Immature natural killer cell (primary cell): ENCODE results near the gene MICAL2. TPM values are rescaled to one million over a fixed set of nuclear protein-coding genes. Genes with fewer than 3 reads are reported as not detected.
A peak's percentile ranks its signal among the peaks of the same experiment; 100 is the strongest.

ENCODE experiments used
- DNase-seq, 3 donors: peaks; one replicate each; pipeline ENCODE4 v3.0.0; 2022; ENCODE audit warnings: mixed read lengths in 1 of 3
- H3K27ac Mint-ChIP-seq, 6 donors: one replicate each; pipeline ENCODE4 v1.8.0; 2020; ENCODE audit warnings: mixed read lengths in 6 of 6, mild to moderate bottlenecking in 5 of 6, inconsistent platforms in 4 of 6, moderate library complexity in 3 of 6
- H3K27me3 Mint-ChIP-seq, 3 donors: one replicate each; pipeline ENCODE4 v1.8.0; 2020 to 2021; ENCODE audit warnings: low read depth in 3 of 3, mild to moderate bottlenecking in 3 of 3, mixed read lengths in 3 of 3, moderate library complexity in 3 of 3, inconsistent platforms in 1 of 3
- H3K36me3 Mint-ChIP-seq, 3 donors: one replicate each; pipeline ENCODE4 v1.8.0; 2020; ENCODE audit warnings: mixed read lengths in 3 of 3, inconsistent platforms in 2 of 3, mild to moderate bottlenecking in 2 of 3
- H3K4me1 Mint-ChIP-seq, 2 donors: one replicate each; pipeline ENCODE4 v1.8.0; 2020; ENCODE audit warnings: inconsistent platforms in 2 of 2, mild to moderate bottlenecking in 2 of 2, mixed read lengths in 2 of 2, moderate library complexity in 1 of 2
- H3K4me3 Mint-ChIP-seq, 5 donors: one replicate each; pipeline ENCODE4 v1.8.0; 2020; ENCODE audit warnings: mild to moderate bottlenecking in 5 of 5, mixed read lengths in 5 of 5, inconsistent platforms in 3 of 5, moderate library complexity in 3 of 5
- H3K9me3 Mint-ChIP-seq, 6 donors: one replicate each; pipeline ENCODE4 v1.8.0; 2020; ENCODE audit warnings: mild to moderate bottlenecking in 6 of 6, mixed read lengths in 6 of 6, inconsistent platforms in 4 of 6, moderate library complexity in 3 of 6
- polyA plus RNA-seq, 3 donors: library from polyadenylated mRNA; unstranded; fragments of 300-500 nt; fragmentation: Illumina TruSeq; gene quantifications; one replicate each; pipeline ENCODE4 v1.2.3, GENCODE V29; 2021

The MICAL2 gene
- polyA plus RNA-seq, 3 donors from 2014 or later, result 7.0 to 35.0 (median 10.1) TPM

DNA sequence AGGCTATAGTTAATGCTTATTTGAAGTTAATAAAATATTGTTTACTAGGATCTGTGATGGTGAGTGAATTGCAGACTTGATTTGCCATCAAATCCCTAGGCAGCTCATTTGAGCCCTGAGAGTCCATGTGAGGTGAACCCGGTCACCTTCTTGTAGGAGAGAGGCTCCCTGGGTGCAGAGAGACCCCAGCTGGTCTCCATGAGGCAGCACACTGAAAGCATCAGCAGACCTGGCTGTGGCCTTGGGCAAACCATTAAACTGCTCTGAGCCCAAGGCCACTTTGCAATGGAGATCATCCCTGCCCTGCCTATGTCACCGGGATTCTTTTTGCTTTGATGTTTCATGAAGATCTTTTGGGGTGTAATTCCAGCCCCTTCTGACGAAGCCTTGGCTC is 125.2 kb downstream of the MICAL2 start:
- DNase-seq, result no peak
- H3K4me3 Mint-ChIP-seq, result peak overlapping the region; percentile 67 to 83 (median 79)
- peaks cover 14 to 56% (median 24%) of the 10 kb centered on the region in 3 donors for H3K36me3 Mint-ChIP-seq
- peaks cover 5 to 11% (median 7%) of the 10 kb centered on the region in 3 donors for H3K27me3 Mint-ChIP-seq
- peaks cover 29 to 34% of the 10 kb centered on the region in 2 donors for H3K4me1 Mint-ChIP-seq
- no peaks in the 10 kb centered on the region for H3K9me3 Mint-ChIP-seq
- H3K27ac Mint-ChIP-seq, result peak overlapping the region; percentile 91 to 98 (median 96)

DNA sequence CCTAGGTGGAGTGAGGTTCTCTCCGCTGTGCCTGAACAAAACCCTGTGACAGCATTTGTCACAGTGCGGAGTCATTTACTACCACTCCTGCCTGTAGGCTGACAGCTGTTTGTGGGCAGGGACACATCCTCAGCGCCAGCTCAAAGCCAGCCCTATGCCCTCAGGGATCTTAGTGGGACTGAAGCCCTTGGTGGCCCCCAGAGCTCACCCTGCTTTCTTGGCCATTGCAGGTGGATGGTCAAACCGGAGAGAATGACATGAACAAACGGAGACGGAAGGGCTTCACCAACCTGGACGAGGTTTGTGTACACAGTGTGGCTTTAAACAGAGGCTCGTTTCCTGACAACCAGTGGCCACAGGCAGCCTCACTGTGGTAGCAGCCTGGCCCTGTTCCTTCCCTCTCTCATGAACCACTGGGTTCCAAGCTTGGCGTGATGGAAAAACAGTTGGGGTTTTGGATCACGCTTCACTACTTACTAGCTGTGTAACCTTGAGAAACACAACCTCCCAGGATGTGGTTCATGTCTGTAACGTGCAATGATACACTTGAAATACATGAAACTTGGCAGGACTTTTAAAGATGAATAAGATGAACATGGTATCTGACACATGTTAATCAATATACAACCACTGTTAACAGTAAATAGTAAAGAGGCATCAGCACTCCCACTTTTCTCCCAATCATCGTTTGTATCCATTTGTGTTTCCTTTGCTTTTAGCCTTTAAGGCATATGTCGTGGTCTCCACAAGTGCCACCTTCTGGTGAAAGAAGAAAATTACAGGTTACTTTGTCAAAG is 125.8 kb downstream of the MICAL2 start:
- Mint-ChIP-seq H3K4me1 (peaks cover 26 to 34% of the 10 kb centered on the region in 2 donors), H3K9me3 (no peaks in the 10 kb centered on the region), H3K27ac (peak overlapping the region; percentile 91 to 98 (median 96)), H3K27me3 (peaks cover 5 to 11% (median 7%) of the 10 kb centered on the region in 3 donors), H3K4me3 (peak overlapping the region; percentile 67 to 83 (median 79)), H3K36me3 (peaks cover 12 to 51% (median 22%) of the 10 kb centered on the region in 3 donors)
- DNase-seq, result peak; percentile 85 to 89 (median 89)

DNA sequence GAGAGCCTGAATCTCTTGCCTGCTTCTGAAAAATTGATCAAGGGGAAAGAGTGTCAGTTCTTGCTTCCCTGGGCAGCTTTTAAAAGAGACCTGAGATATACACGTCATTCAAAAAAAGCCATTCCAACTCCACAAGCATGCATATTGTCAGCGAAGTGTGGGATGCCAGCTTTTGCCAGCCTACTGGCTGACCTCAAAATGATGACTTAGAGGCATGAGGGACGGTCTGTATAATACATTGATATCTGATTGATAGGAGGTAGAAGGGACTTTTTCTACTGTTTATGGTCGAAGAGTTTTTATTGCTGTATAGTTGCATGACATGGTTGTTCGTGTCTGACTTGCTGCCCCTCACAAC is 126.3 kb downstream of the MICAL2 start:
- H3K27ac Mint-ChIP-seq, result peak overlapping the region; percentile 91 to 98 (median 96)

DNA sequence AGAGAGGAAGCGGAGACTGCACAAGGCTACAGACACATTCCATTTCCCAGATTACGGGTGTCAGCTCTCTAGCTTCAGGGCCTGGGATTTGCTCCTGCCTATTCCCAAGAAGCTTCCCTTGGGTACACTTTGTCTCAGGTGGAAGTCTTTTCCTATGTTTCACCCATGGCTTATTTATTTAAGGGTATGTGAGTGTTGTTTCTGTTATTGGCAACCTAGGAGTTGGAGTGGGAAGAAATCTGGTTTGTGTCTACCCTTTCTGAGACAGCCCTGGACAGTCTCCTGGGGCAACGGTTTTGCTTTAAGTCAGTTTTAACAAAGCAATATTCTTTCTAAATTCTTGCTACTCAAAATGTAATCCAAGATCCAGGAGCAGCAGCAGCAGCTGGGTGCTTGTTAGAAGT is 127.0 kb downstream of the MICAL2 start:
- Mint-ChIP-seq H3K9me3 (no peaks in the 10 kb centered on the region), H3K4me1 (peaks cover 26 to 34% of the 10 kb centered on the region in 2 donors), H3K27me3 (peaks cover 5 to 11% (median 7%) of the 10 kb centered on the region in 3 donors), H3K4me3 (no peak overlapping the region), H3K27ac (peak overlapping the region in 4 of 6 donors; percentile 91 to 98 (median 94)), H3K36me3 (peaks cover 6 to 43% (median 17%) of the 10 kb centered on the region in 3 donors)
- DNase-seq, result no peak

More for the DNA sequence above, 126.3 kb downstream of the MICAL2 start:
- Mint-ChIP-seq H3K27me3 (peaks cover 5 to 11% (median 7%) of the 10 kb centered on the region in 3 donors), H3K4me3 (peak overlapping the region; percentile 67 to 83 (median 79)), H3K4me1 (peaks cover 26 to 34% of the 10 kb centered on the region in 2 donors), H3K36me3 (peaks cover 11 to 47% (median 21%) of the 10 kb centered on the region in 3 donors), H3K9me3 (no peaks in the 10 kb centered on the region)
- no peak for DNase-seq

DNA sequence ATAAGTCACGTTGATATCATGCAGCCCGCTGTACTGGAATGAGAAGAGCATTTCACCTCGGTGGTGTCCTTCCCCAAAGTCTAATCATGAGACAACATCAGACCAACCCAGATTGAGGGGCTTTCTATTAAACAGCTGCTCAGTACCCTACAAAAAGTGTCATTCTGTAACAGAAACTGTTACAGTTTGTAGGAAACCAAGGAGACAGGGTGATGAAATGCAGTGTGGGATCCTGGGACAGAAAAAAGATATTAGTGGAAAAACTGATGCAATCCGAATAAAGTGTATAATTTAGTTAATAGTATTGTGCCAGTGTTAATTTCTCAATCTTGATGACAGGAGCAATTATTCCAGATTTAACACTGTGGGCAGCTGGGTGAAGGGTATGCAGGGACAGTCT is 128.0 kb downstream of the MICAL2 start:
- Mint-ChIP-seq H3K9me3 (no peaks in the 10 kb centered on the region), H3K27me3 (peaks cover 5 to 11% (median 8%) of the 10 kb centered on the region in 3 donors), H3K4me3 (no peak overlapping the region), H3K27ac (peak overlapping the region in 2 of 6 donors; percentile 53 to 76), H3K36me3 (peaks cover 17 to 43% (median 18%) of the 10 kb centered on the region in 3 donors), H3K4me1 (peaks cover 26 to 32% of the 10 kb centered on the region in 2 donors)
- DNase-seq, result no peak

DNA sequence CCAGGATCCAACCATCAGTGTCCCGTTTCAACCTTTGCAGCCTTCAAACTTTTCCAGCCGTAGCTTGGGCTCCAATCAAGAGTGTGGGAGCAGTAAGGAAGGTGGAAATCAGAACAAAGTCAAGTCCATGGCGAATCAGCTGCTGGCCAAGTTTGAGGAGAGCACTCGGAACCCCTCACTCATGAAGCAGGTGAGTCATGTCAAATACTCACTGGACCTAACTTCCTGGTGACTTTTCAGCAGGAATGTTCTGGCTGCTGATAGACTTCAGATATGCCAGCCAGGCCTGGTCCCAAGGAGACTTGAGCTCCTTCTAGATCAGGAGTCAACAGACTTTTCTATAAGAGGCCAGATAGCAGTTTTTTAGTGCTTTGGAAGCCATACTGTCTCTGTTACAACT is 129.0 kb downstream of the MICAL2 start:
- Mint-ChIP-seq H3K4me3 (no peak overlapping the region), H3K4me1 (peaks cover 25 to 28% of the 10 kb centered on the region in 2 donors), H3K27me3 (peaks cover 6 to 11% (median 11%) of the 10 kb centered on the region in 3 donors), H3K36me3 (peaks cover 24 to 36% (median 25%) of the 10 kb centered on the region in 3 donors), H3K9me3 (no peaks in the 10 kb centered on the region), H3K27ac (peak overlapping the region in 2 of 6 donors; percentile 30 to 53)
- no peak for DNase-seq

DNA sequence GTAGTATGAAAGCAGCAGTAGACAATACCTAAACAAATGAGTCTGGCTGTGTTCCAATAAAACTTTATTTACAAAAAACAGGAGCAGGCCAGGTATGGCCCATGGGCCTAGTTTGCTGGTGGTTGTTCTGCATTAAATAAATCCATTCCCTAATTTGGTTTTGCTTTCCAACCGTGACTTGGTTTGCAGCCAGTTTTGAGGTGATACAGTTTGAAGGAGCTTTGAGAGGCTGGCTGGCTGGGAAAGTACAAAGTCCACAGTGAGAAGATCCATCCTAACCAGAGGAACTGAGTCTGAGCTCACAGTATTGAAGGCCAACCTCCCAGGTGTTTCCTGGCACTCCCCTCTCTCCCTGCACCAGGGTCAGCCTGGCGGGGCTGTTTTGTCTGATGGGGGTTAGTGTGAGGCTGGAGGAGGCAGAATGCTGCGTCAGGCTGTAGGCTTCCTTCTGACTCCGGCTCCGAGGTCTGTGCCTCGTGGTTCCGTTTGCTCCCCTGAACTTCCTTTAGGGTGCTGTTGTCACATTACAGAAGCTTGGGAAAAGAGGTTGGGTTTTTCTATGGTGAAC is 129.5 kb downstream of the MICAL2 start:
- DNase-seq, result no peak
- Mint-ChIP-seq H3K4me3 (no peak overlapping the region), H3K27ac (no peak overlapping the region), H3K27me3 (peaks cover 7 to 11% (median 11%) of the 10 kb centered on the region in 3 donors), H3K36me3 (peaks cover 28 to 31% (median 29%) of the 10 kb centered on the region in 3 donors), H3K9me3 (no peaks in the 10 kb centered on the region), H3K4me1 (peaks cover 20 to 23% of the 10 kb centered on the region in 2 donors)

DNA sequence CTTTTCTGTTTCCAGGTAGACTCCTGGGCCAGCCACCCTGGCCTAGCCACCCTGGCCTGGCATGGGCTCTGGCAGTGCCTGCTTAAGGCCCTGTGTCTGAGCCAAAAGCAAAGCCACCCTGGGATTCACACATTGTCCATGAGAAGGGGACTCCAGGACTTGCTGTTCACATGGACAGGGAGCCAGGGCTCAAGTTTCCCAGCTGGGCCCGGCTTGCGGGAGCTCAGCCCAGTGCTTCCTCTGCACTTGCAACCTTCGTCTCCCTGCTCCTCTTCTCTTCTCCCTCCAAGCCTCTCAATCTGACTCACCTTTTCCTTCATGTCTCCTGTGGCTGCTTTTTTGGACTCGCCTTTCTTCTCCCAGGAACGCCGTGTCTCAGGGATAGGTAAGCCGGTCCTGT is 130.3 kb downstream of the MICAL2 start:
- Mint-ChIP-seq H3K27ac (no peak overlapping the region), H3K4me3 (no peak overlapping the region), H3K36me3 (peaks cover 28 to 31% (median 29%) of the 10 kb centered on the region in 3 donors), H3K4me1 (peaks cover 12 to 15% of the 10 kb centered on the region in 2 donors), H3K9me3 (no peaks in the 10 kb centered on the region), H3K27me3 (peaks cover 7 to 11% (median 8%) of the 10 kb centered on the region in 3 donors)
- DNase-seq, result no peak

DNA sequence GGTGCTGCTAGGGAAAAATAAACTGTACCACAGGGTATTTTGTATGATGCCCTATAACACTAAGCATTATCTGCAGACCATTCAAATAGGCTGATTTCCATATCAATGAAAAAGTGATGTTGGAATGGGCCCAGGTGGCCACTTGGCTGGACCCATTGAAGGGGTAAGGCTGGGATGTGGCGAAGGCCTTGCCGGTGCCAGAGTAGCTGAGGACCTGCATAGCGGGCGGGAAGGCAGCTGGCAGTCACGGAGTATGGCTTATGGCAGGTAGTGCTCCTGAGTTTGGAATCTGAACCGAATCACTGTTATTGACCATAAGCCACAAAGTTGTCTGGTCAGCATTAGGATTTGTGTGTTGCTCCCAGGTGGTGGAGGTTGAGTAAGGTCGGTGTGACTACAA is 131.0 kb downstream of the MICAL2 start:
- peaks cover under 1 to 4% (median 2%) of the 10 kb centered on the region in 3 donors for H3K27me3 Mint-ChIP-seq
- H3K27ac Mint-ChIP-seq, result peak overlapping the region in 2 of 6 donors; percentile 22 to 40
- DNase-seq, result no peak
- H3K9me3 Mint-ChIP-seq, result no peaks in the 10 kb centered on the region
- peaks cover 5 to 8% of the 10 kb centered on the region in 2 donors for H3K4me1 Mint-ChIP-seq
- peaks cover 28 to 31% (median 29%) of the 10 kb centered on the region in 3 donors for H3K36me3 Mint-ChIP-seq
- H3K4me3 Mint-ChIP-seq, result no peak overlapping the region

DNA sequence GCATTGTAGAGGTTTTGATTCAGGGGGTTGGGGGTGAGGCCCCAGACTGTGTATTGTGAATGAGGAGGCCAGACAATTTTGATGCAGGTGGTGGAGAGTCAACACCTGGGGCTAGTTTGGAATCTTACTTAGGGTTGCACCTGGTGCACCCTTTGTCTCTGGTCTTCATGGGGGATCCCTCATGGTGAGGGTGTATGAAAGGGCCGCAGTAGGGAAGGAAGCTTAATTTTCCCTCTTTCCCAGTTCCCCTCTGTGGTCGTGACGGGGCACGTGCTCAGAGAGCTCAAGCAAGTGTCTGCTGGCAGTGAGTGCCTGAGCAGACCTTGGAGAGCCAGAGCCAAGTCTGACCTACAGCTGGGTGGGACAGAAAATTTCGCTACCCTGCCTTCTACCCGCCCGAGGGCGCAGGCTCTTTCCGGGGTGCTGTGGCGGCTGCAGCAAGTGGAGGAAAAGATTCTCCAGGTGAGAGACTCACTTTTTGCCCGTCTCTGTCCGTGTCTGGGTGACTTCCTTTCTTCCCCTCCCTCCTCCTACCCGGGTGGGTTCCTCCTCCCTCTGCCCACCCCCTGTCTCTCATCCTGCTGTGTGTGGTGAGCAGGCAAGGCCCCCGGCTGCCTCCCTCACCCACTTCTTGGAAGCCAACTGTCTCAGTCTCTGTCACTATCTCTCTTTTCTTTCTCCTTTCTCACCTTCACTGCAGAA is 131.7 kb downstream of the MICAL2 start:
- no peak for DNase-seq
- Mint-ChIP-seq H3K4me1 (peaks cover 0 to under 1% of the 10 kb centered on the region in 2 donors), H3K36me3 (peaks cover 28 to 31% (median 28%) of the 10 kb centered on the region in 3 donors), H3K27ac (peak overlapping the region in 2 of 6 donors; percentile 19 to 46), H3K4me3 (peak overlapping the region in 1 of 5 donors; percentile 19), H3K9me3 (no peaks in the 10 kb centered on the region), H3K27me3 (peaks cover 0 to 4% (median 2%) of the 10 kb centered on the region in 3 donors)

DNA sequence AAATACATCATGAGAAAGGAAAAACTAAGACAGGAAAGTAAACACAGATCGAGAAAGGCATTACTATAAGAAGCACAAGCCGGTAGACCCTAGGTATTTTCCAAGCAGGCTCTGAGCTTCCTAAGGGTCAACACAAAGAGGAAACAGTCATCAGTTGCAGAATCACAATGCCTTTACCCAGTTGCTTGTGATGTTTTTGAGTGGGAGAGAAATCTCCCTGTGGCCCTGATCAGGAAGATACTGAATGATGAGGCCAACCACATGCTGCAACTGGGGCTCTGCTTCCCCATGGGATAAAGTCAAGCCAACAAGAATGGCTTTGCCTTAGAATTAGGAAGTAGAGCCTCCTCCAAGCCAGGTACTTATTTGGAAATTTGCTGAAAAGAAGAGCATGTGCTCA is 132.6 kb downstream of the MICAL2 start:
- Mint-ChIP-seq H3K4me1 (no peaks in the 10 kb centered on the region), H3K27ac (peak overlapping the region in 2 of 6 donors; percentile 18 to 60), H3K36me3 (peaks cover 26 to 31% (median 28%) of the 10 kb centered on the region in 3 donors), H3K27me3 (peaks cover 0 to 4% (median 2%) of the 10 kb centered on the region in 3 donors), H3K9me3 (no peaks in the 10 kb centered on the region), H3K4me3 (no peak overlapping the region)
- DNase-seq, result no peak

DNA sequence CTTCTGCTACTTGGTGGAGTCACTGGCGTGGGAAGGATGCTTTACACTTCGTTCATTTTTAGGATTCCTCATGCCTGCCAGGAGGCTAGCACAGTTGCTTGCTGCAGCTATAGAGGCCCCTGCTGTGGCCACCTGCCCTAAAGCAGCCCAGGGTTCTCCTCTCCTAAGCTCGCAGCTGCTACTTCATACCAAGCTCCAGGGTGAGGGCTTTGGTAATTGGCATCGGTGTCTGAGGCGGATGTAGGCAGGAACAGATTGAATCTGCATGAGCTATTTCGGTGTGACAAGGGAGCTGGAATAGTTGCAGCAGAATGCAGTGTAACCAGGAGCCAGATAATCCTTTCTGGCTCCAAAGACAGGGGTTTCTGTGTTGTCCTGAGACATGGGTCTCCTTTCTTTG is 133.1 kb downstream of the MICAL2 start:
- no peaks in the 10 kb centered on the region for H3K9me3 Mint-ChIP-seq
- no peak overlapping the region for H3K4me3 Mint-ChIP-seq
- no peaks in the 10 kb centered on the region for H3K4me1 Mint-ChIP-seq
- peaks cover 0 to 4% (median 2%) of the 10 kb centered on the region in 3 donors for H3K27me3 Mint-ChIP-seq
- H3K36me3 Mint-ChIP-seq, result peaks cover 21 to 28% (median 24%) of the 10 kb centered on the region in 3 donors
- no peak for DNase-seq
- H3K27ac Mint-ChIP-seq, result no peak overlapping the region

DNA sequence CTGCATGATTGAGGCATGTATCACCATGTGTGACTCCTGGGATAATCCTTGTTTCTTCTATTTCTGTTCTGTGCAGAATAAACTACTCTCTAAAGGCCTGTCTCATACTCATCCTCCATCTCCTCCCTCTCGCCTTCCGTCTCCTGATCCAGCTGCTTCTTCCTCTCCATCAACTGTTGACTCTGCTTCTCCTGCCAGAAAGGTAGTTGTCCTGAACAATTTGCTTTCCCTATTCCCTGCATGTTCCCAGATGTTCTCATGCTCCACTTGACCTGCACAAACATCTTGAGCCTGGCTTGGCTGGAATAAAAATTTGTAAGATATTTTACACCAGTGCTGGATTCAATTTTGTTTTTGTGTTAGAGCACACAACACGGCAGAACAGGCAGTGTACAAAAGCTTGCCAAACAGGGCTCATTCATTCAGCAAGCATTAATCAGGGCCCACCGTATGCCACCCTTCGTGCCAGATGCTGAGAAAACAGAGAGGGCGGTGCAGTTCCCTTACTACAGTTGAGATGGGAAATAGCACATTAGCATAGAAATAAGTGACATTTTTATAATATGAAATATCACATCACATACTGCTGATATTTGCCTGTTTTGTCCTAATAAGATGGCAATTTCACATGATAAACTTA is 133.6 kb downstream of the MICAL2 start:
- Mint-ChIP-seq H3K27me3 (peaks cover 0 to 4% (median 2%) of the 10 kb centered on the region in 3 donors), H3K4me1 (no peaks in the 10 kb centered on the region), H3K4me3 (no peak overlapping the region), H3K27ac (peak overlapping the region in 1 of 6 donors; percentile 31), H3K36me3 (peaks cover 21 to 28% (median 21%) of the 10 kb centered on the region in 3 donors), H3K9me3 (no peaks in the 10 kb centered on the region)
- DNase-seq, result no peak
